PC-9 (cell line): Measurements from ENCODE around the gene CIDEA. TPM values are rescaled to one million over a fixed set of nuclear protein-coding genes. Genes with fewer than 3 reads are reported as not detected.
A peak's percentile ranks its signal among the peaks of the same experiment; 100 is the strongest.

ENCODE experiments used
- BruUV-seq: library from RNA; stranded (reverse); fragments of 400-500 nt; replicated peaks from 2 replicates; lab custom pipeline; 2021; lab: Mats Ljungman, UMichigan
- CTCF ChIA-PET: fragments of 300-600 bp; sonication (Branson Sonifier 250); formaldehyde crosslinking; loops from one replicate; lab custom pipeline; 2022; ENCODE audit warnings: antibody characterized with exemption; lab: Charles Lee
- POLR2A ChIA-PET: fragments of 300-600 bp; sonication (Branson Sonifier 250); formaldehyde crosslinking; loops from one replicate; lab custom pipeline; 2022; ENCODE audit warnings: antibody characterized with exemption; ENCODE audit not compliant: unreplicated experiment; lab: Charles Lee
- DNase-seq, 2 experiments: peaks; one replicate each; pipeline versions ENCODE4 v3.0.0 to v3.0.0-alpha.2; 2015 to 2022; ENCODE audit warnings: mixed read lengths in 1 of 2
- H2AFZ ChIP-seq: fragments of 200-600 bp; sonication (generic); 2 replicates; pipeline ENCODE4 v1.8.1; 2017; ENCODE audit warnings: antibody characterized with exemption
- H3F3A ChIP-seq: fragments of 200-600 bp; sonication (generic); 2 replicates; pipeline ENCODE4 v1.8.1; 2017; ENCODE audit warnings: antibody characterized with exemption, mild to moderate bottlenecking, low read depth; ENCODE audit not compliant: insufficient read depth
- H3K27ac ChIP-seq: fragments of 200-600 bp; sonication (generic); 2 replicates; pipeline ENCODE4 v1.6.1; 2016; ENCODE audit warnings: mixed run types
- H3K27me3 ChIP-seq: fragments of 200-600 bp; sonication (generic); 2 replicates; pipeline ENCODE4 v1.6.1; 2016; ENCODE audit warnings: low read depth, mixed run types; ENCODE audit not compliant: insufficient read depth
- H3K36me3 ChIP-seq: fragments of 200-600 bp; sonication (generic); 2 replicates; pipeline ENCODE4 v1.6.1; 2016; ENCODE audit warnings: low read depth, mixed run types
- H3K4me1 ChIP-seq: fragments of 200-600 bp; sonication (generic); replicated peaks from 2 replicates; pipeline ENCODE4 v1.6.1; 2016; ENCODE audit warnings: mixed run types; ENCODE audit not compliant: insufficient read depth
- H3K4me2 ChIP-seq: fragments of 200-600 bp; sonication (generic); 2 replicates; pipeline ENCODE4 v1.6.1; 2017; ENCODE audit warnings: mixed run types
- H3K4me3 ChIP-seq: fragments of 200-600 bp; sonication (generic); 2 replicates; pipeline ENCODE4 v1.6.1; 2016; ENCODE audit warnings: mixed run types
- H3K79me2 ChIP-seq: fragments of 200-600 bp; sonication (generic); 2 replicates; pipeline ENCODE4 v1.6.1; 2017; ENCODE audit warnings: low read depth, mixed run types
- H3K9me2 ChIP-seq: fragments of 200-600 bp; sonication (generic); 2 replicates; pipeline ENCODE4 v1.8.1; 2017; ENCODE audit warnings: mild to moderate bottlenecking; ENCODE audit not compliant: insufficient read depth
- H3K9me3 ChIP-seq: fragments of 200-600 bp; sonication (generic); 2 replicates; pipeline ENCODE4 v1.8.1; 2016; ENCODE audit warnings: low read depth; ENCODE audit not compliant: insufficient read depth
- H4K20me1 ChIP-seq: fragments of 200-600 bp; sonication (generic); 2 replicates; pipeline ENCODE4 v1.8.1; 2017; ENCODE audit not compliant: insufficient read depth
- EZH2 ChIP-seq: fragments of 200-600 bp; sonication (generic); IDR thresholded peaks from 2 replicates; pipeline ENCODE4 v1.8.0; 2017; ENCODE audit warnings: antibody characterized with exemption, low read depth
- intact Hi-C: fragments of 100-400 bp; cut with micrococcal nuclease; formaldehyde crosslinking; loops from one replicate; pipeline ENCODE4 v1.10.0; 2022; ENCODE audit not compliant: unreplicated experiment
- total RNA-seq: library from RNA; stranded (reverse); gene quantifications from 2 replicates; pipeline ENCODE4 v1.2.3, GENCODE V29; 2021
- TF ChIP-seq, protein P1 (sequence below): fragments of 200-600 bp; sonication (generic); conservative IDR thresholded peaks from 2 replicates; pipeline ENCODE4 v1.6.1; 2017; ENCODE audit warnings: mixed run types, antibody characterized with exemption, mild to moderate bottlenecking, moderate library complexity

Gene CIDEA
- total RNA-seq, 1 experiment from 2014 or later, result not detected

- no peaks in the 10 kb centered on the region for H3K27me3 ChIP-seq
- H2AFZ ChIP-seq, result no peak overlapping the region
- POLR2A ChIA-PET, result no interaction called here
- TF ChIP-seq, protein P1, sequence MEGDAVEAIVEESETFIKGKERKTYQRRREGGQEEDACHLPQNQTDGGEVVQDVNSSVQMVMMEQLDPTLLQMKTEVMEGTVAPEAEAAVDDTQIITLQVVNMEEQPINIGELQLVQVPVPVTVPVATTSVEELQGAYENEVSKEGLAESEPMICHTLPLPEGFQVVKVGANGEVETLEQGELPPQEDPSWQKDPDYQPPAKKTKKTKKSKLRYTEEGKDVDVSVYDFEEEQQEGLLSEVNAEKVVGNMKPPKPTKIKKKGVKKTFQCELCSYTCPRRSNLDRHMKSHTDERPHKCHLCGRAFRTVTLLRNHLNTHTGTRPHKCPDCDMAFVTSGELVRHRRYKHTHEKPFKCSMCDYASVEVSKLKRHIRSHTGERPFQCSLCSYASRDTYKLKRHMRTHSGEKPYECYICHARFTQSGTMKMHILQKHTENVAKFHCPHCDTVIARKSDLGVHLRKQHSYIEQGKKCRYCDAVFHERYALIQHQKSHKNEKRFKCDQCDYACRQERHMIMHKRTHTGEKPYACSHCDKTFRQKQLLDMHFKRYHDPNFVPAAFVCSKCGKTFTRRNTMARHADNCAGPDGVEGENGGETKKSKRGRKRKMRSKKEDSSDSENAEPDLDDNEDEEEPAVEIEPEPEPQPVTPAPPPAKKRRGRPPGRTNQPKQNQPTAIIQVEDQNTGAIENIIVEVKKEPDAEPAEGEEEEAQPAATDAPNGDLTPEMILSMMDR, result no peak
- TF ChIP-seq EZH2, result no peak
- H3K27ac ChIP-seq, result no peak overlapping the region
- H3K4me1 ChIP-seq, result no peaks in the 10 kb centered on the region
- no TSS peak for BruUV-seq
- intact Hi-C loops, result no loop called here
- peaks cover 4% of the 10 kb centered on the region; the same call in 1 of the 2 replicates for H3K9me3 ChIP-seq
- H3K4me2 ChIP-seq, result no peak overlapping the region
- CTCF ChIA-PET, result interaction anchor here (1.4 to 1.8 kb wide), 2 partner anchors 13 to 43 kb away, joined by 5 to 6 read pairs; no protein-coding TSS in a partner anchor
- no peaks in the 10 kb centered on the region for H4K20me1 ChIP-seq
- DNase-seq, result no peak
- H3K9me2 ChIP-seq, result no peaks in the 10 kb centered on the region
- no peaks in the 10 kb centered on the region for H3K36me3 ChIP-seq
- H3K4me3 ChIP-seq, result no peak overlapping the region
- H3K79me2 ChIP-seq, result no peaks in the 10 kb centered on the region
- H3F3A ChIP-seq, result no peaks in the 10 kb centered on the region; the same call in 1 of the 2 replicates
These were observed 61.3 kb downstream of the CIDEA start for GRCh38 chr18:12315490-12315889.

- ChIA-PET CTCF (interaction anchor here (1.8 kb wide), 1 partner anchor 12 kb away, joined by 5 read pairs; no protein-coding TSS in a partner anchor), POLR2A (no interaction called here)
- H3K27ac ChIP-seq, result no peak overlapping the region
- BruUV-seq, result no TSS peak
- peaks cover 4% of the 10 kb centered on the region; the same call in 1 of the 2 replicates for H3K9me3 ChIP-seq
- H3K4me2 ChIP-seq, result no peak overlapping the region
- H3K9me2 ChIP-seq, result no peaks in the 10 kb centered on the region
- H4K20me1 ChIP-seq, result no peaks in the 10 kb centered on the region
- DNase-seq, result no peak
- no peaks in the 10 kb centered on the region for H3K36me3 ChIP-seq
- H3K79me2 ChIP-seq, result no peaks in the 10 kb centered on the region
- TF ChIP-seq EZH2, result no peak
- TF ChIP-seq, protein P1, result no peak
- H2AFZ ChIP-seq, result no peak overlapping the region
- H3K4me1 ChIP-seq, result no peaks in the 10 kb centered on the region
- no peaks in the 10 kb centered on the region for H3F3A ChIP-seq
- intact Hi-C loops, result no loop called here
- no peaks in the 10 kb centered on the region for H3K27me3 ChIP-seq
- H3K4me3 ChIP-seq, result no peak overlapping the region
These were observed 61.8 kb downstream of the CIDEA start for GRCh38 chr18:12315911-12316310.

DNA sequence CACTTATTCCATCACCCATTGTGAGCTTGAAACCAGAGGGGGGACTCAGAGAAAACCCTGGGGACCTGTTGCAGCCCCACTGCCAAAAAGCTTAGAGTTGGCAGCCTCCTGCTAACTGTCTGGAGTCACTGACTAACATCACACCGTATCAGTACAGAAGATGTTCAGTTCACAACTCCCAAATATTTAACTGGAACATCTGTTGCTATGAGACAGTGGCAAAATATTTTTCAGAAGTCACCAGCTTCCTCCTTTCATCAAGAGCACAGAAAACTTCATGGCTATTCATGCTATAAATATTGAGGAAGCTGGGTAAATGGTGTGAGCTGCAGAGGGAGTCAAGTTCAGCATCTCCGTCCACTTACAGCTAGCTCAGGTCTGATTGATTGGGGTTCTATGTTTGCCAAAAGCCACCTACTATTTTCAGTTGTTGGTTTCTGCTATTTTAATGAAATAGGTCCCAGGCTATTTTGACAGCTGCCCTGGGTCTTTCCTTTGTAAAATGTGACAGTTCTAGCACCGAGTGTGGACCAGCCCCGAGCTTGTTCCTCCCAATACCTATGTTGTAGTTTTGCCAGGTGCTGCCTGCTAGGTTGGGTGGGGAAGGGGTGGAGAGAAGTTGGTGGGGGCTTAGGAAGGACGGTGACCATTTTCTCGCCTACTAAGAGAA lies 63.6 kb downstream of the CIDEA start:
- Histone ChIP-seq H3K9me3 (no peaks in the 10 kb centered on the region), H3K4me3 (no peak overlapping the region), H3K4me2 (no peak overlapping the region), H3F3A (no peaks in the 10 kb centered on the region), H3K4me1 (no peaks in the 10 kb centered on the region), H4K20me1 (no peaks in the 10 kb centered on the region), H3K27ac (no peak overlapping the region), H3K79me2 (no peaks in the 10 kb centered on the region), H3K27me3 (no peaks in the 10 kb centered on the region), H3K36me3 (no peaks in the 10 kb centered on the region), H2AFZ (no peak overlapping the region), H3K9me2 (no peaks in the 10 kb centered on the region)
- no TSS peak for BruUV-seq
- CTCF ChIA-PET, result interaction anchor here (0.6 kb wide), 1 partner anchor 39 kb away, joined by 5 read pairs; no protein-coding TSS in a partner anchor
- TF ChIP-seq EZH2, result no peak
- POLR2A ChIA-PET, result interaction anchor here (0.6 kb wide), 2 partner anchors 81 to 462 kb away, joined by 3 to 4 read pairs; no protein-coding TSS in a partner anchor
- DNase-seq, result peak in 1 of 2 experiments; percentile 44
- intact Hi-C loops, result no loop called here
